Stomach smooth muscle (tissue), 2 donors: ENCODE measurements around the gene THOC6.

ENCODE experiments used
- H3K27ac ChIP-seq: one replicate; pipeline ENCODE4 v1.7.0; 2013; ENCODE audit warnings: mild to moderate bottlenecking, low read length, inconsistent platforms
- H3K27me3 ChIP-seq, 2 donors: one replicate each; pipeline ENCODE4 v1.7.0; 2013; ENCODE audit warnings: low read length in 2 of 2; ENCODE audit not compliant: insufficient read depth in 2 of 2, control insufficient read depth in 1 of 2
- H3K36me3 ChIP-seq, 2 donors: one replicate each; pipeline ENCODE4 v1.7.0; 2013; ENCODE audit warnings: low read length in 2 of 2; ENCODE audit not compliant: control insufficient read depth in 2 of 2, insufficient read depth in 2 of 2
- H3K4me1 ChIP-seq: one replicate; pipeline ENCODE4 v1.7.0; 2013; ENCODE audit warnings: low read length; ENCODE audit not compliant: control insufficient read depth, insufficient read depth
- H3K4me3 ChIP-seq, 2 donors: one replicate each; pipeline ENCODE4 v1.7.0; 2013; ENCODE audit warnings: low read length in 2 of 2
- H3K9ac ChIP-seq, 2 donors: one replicate each; pipeline ENCODE4 v1.7.0; 2013; ENCODE audit warnings: low read length in 2 of 2, mild to moderate bottlenecking in 1 of 2
- H3K9me3 ChIP-seq, 2 donors: one replicate each; pipeline ENCODE4 v1.7.0; 2013; ENCODE audit warnings: low read length in 2 of 2; ENCODE audit not compliant: control insufficient read depth in 2 of 2
- donor health status: healthy.
- donor health status: Pancreatic carcinoma.

THOC6 gene

GRCh38 chr16:3008690-3009037 is 15.2 kb upstream of the THOC6 start:
- no peak overlapping the region for H3K4me3 ChIP-seq
- peaks cover 8% of the 10 kb centered on the region for H3K4me1 ChIP-seq
- peaks cover 50 to 66% of the 10 kb centered on the region in 2 donors for H3K27me3 ChIP-seq
- no peak overlapping the region for H3K9ac ChIP-seq
- no peak overlapping the region for H3K27ac ChIP-seq
- no peaks in the 10 kb centered on the region for H3K9me3 ChIP-seq
- H3K36me3 ChIP-seq: no peaks in the 10 kb centered on the region

GRCh38 chr16:3009568-3010390 is 14.1 kb upstream of the THOC6 start:
- H3K27me3 ChIP-seq: peaks cover 54 to 72% of the 10 kb centered on the region in 2 donors
- H3K27ac ChIP-seq: no peak overlapping the region
- H3K4me3 ChIP-seq: no peak overlapping the region
- no peaks in the 10 kb centered on the region for H3K9me3 ChIP-seq
- peaks cover 5% of the 10 kb centered on the region for H3K4me1 ChIP-seq
- H3K36me3 ChIP-seq: no peaks in the 10 kb centered on the region
- no peak overlapping the region for H3K9ac ChIP-seq

GRCh38 chr16:3010510-3010909 is 13.3 kb upstream of the THOC6 start:
- H3K9me3 ChIP-seq: no peaks in the 10 kb centered on the region
- no peak overlapping the region for H3K9ac ChIP-seq
- peaks cover 51 to 69% of the 10 kb centered on the region in 2 donors for H3K27me3 ChIP-seq
- no peak overlapping the region for H3K4me3 ChIP-seq
- H3K4me1 ChIP-seq: peaks cover 3% of the 10 kb centered on the region
- no peaks in the 10 kb centered on the region for H3K36me3 ChIP-seq
- H3K27ac ChIP-seq: no peak overlapping the region

GRCh38 chr16:3012246-3012645 is 11.6 kb upstream of the THOC6 start:
- Histone ChIP-seq H3K36me3 (no peaks in the 10 kb centered on the region), H3K9me3 (no peaks in the 10 kb centered on the region), H3K4me3 (no peak overlapping the region), H3K4me1 (peaks cover 3% of the 10 kb centered on the region), H3K9ac (no peak overlapping the region), H3K27ac (no peak overlapping the region), H3K27me3 (peaks cover 44 to 61% of the 10 kb centered on the region in 2 donors)

GRCh38 chr16:3012828-3013420 is 10.9 kb upstream of the THOC6 start, which contains the start of gene CLDN9:
CLDN9 (plus strand) TSS chr16:3012923; CDS start chr16:3013363, 440 bp downstream.
- no peak within 1 kb of the TSS for H3K4me3 ChIP-seq
- H3K27ac ChIP-seq: no peak within 1 kb of the TSS

GRCh38 chr16:3013491-3013951 is 10.3 kb upstream of the THOC6 start:
- H3K9me3 ChIP-seq: no peaks in the 10 kb centered on the region
- H3K4me3 ChIP-seq: no peak overlapping the region
- H3K27me3 ChIP-seq: peaks cover 39 to 61% of the 10 kb centered on the region in 2 donors
- no peak overlapping the region for H3K9ac ChIP-seq
- no peak overlapping the region for H3K27ac ChIP-seq
- no peaks in the 10 kb centered on the region for H3K36me3 ChIP-seq
- H3K4me1 ChIP-seq: no peaks in the 10 kb centered on the region

More at GRCh38 chr16:3012828-3013420, 10.9 kb upstream of the THOC6 start, which contains the start of gene CLDN9:
- peaks cover 3% of the 10 kb centered on the region for H3K4me1 ChIP-seq
- no peaks in the 10 kb centered on the region for H3K9me3 ChIP-seq
- no peaks in the 10 kb centered on the region for H3K36me3 ChIP-seq
- no peak within 1 kb of the TSS for H3K9ac ChIP-seq
- H3K27me3 ChIP-seq: peaks cover 40 to 61% of the 10 kb centered on the region in 2 donors

- no peak overlapping the region for H3K9ac ChIP-seq
- no peak overlapping the region for H3K4me3 ChIP-seq
- no peaks in the 10 kb centered on the region for H3K36me3 ChIP-seq
- no peak overlapping the region for H3K27ac ChIP-seq
- no peaks in the 10 kb centered on the region for H3K4me1 ChIP-seq
- H3K27me3 ChIP-seq: peaks cover 39 to 59% of the 10 kb centered on the region in 2 donors
- H3K9me3 ChIP-seq: no peaks in the 10 kb centered on the region
These were observed 9.7 kb upstream of the THOC6 start for GRCh38 chr16:3013998-3014690.

- Histone ChIP-seq H3K27ac (no peak overlapping the region), H3K27me3 (peaks cover 36 to 50% of the 10 kb centered on the region in 2 donors), H3K4me3 (no peak overlapping the region), H3K36me3 (no peaks in the 10 kb centered on the region), H3K9ac (no peak overlapping the region), H3K9me3 (no peaks in the 10 kb centered on the region), H3K4me1 (peaks cover 3% of the 10 kb centered on the region)
These were observed 8.9 kb upstream of the THOC6 start for GRCh38 chr16:3014971-3015370.

- H3K27me3 ChIP-seq: peaks cover 33 to 47% of the 10 kb centered on the region in 2 donors
- peaks cover 11% of the 10 kb centered on the region for H3K4me1 ChIP-seq
- no peak overlapping the region for H3K9ac ChIP-seq
- no peaks in the 10 kb centered on the region for H3K9me3 ChIP-seq
- H3K27ac ChIP-seq: no peak overlapping the region
- H3K36me3 ChIP-seq: no peaks in the 10 kb centered on the region
- no peak overlapping the region for H3K4me3 ChIP-seq
These were observed 7.8 kb upstream of the THOC6 start for GRCh38 chr16:3015865-3016521.

GRCh38 chr16:3017344-3017743 is 6.5 kb upstream of the THOC6 start:
- H3K4me1 ChIP-seq: peaks cover 24% of the 10 kb centered on the region
- no peak overlapping the region for H3K9ac ChIP-seq
- no peaks in the 10 kb centered on the region for H3K9me3 ChIP-seq
- no peak overlapping the region for H3K27ac ChIP-seq
- peaks cover 26 to 37% of the 10 kb centered on the region in 2 donors for H3K27me3 ChIP-seq
- H3K4me3 ChIP-seq: no peak overlapping the region
- no peaks in the 10 kb centered on the region for H3K36me3 ChIP-seq
